SK-N-SH treated with all-trans-retinoic acid at 6 μM for 48 hours (cell line): Measurements from ENCODE around the gene USP40.

Source experiments
- CREB5 ChIP-seq: fragments of 250-450 bp; sonication (Bioruptor Pico); IDR thresholded peaks from 2 replicates; pipeline ENCODE4 v1.5.1; 2020; ENCODE audit warnings: low read depth, mild to moderate bottlenecking, moderate library complexity
- CSRNP3 ChIP-seq: fragments of 250-450 bp; sonication (Bioruptor Pico); IDR thresholded peaks from 2 replicates; pipeline ENCODE4 v1.5.1; 2021; ENCODE audit warnings: mild to moderate bottlenecking, moderate library complexity
- PATZ1 ChIP-seq: fragments of 250-450 bp; sonication (Bioruptor Pico); IDR thresholded peaks from 2 replicates; pipeline ENCODE4 v1.8.0; 2020; ENCODE audit warnings: mild to moderate bottlenecking, moderate library complexity, borderline replicate concordance
- RARB ChIP-seq: fragments of 250-450 bp; sonication (Bioruptor Pico); IDR thresholded peaks from 2 replicates; pipeline ENCODE4 v1.8.0; 2021; ENCODE audit warnings: mild to moderate bottlenecking, moderate library complexity
- SNAI2 ChIP-seq: fragments of 250-450 bp; sonication (Bioruptor Pico); IDR thresholded peaks from 2 replicates; pipeline ENCODE4 v1.5.0; 2020; ENCODE audit warnings: mild to moderate bottlenecking, moderate library complexity
- ZC3H10 ChIP-seq: fragments of 250-450 bp; sonication (Bioruptor Pico); IDR thresholded peaks from 2 replicates; pipeline ENCODE4 v1.5.1; 2021; ENCODE audit warnings: mild to moderate bottlenecking, moderate library complexity
- ZFP3 ChIP-seq: fragments of 250-450 bp; sonication (Bioruptor Pico); IDR thresholded peaks from 2 replicates; pipeline ENCODE4 v1.5.0; 2020; ENCODE audit warnings: mild to moderate bottlenecking, moderate library complexity
- ZNF565 ChIP-seq: fragments of 450-650 bp; formaldehyde crosslinking; conservative IDR thresholded peaks from 2 replicates; pipeline ENCODE4 v1.5.0; 2020; ENCODE audit warnings: low read depth, mild to moderate bottlenecking, moderate library complexity
- ZNF8 ChIP-seq: fragments of 450-650 bp; formaldehyde crosslinking; IDR thresholded peaks from 2 replicates; pipeline ENCODE4 v1.5.0; 2020; ENCODE audit warnings: mild to moderate bottlenecking, moderate library complexity

DNA sequence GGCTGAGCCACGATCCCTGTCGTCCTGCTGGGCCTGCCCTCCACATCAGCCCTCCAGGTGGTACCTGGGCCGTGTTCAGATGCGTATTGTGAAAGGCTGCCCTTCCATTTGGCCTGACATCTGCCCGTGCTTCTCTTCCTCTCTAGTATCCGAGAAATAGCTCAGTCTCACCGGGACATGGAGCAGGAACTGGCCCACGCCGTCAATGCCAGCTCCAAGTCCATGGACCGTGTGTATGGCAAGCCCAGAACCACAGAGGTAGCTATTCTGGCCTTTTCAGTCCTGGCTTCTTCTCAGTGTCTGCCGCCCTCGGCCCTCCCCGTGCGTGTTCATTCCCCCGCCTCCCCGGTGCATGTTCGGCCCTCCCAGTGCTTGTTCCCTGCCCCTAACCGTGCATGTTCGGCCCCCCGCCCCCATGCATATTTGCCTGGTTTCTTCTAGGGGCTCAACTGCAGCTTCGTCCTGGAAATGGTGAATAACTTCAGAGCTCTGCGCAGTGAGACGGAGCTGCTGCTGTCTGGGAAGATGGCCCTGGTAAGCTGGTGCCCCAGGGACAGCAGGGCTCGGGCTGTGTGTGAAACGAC, 104.3 kb downstream of the USP40 start:
- TF ChIP-seq PATZ1 (no peak), ZNF8 (CRISPR knock-in tag) (no peak), ZC3H10 (CRISPR knock-in tag) (no peak), CREB5 (CRISPR knock-in tag) (no peak), ZNF565 (no peak), ZFP3 (no peak), RARB (CRISPR knock-in tag) (no peak), CSRNP3 (CRISPR knock-in tag) (no peak), SNAI2 (CRISPR knock-in tag) (no peak)
